SJCRH30 (cell line): ENCODE results near the gene SLC47A1. TPM values are rescaled to one million over a fixed set of nuclear protein-coding genes. Genes with fewer than 3 reads are reported as not detected.
"Not testable (repeated sequence)": the region's sequence is repeated elsewhere in the genome, so short reads cannot be mapped to it uniquely, and the experiment has no call there.

Source experiments
- DNase-seq, 2 experiments: peaks; one replicate each; pipeline ENCODE4 v3.0.0-alpha.2; 2015 to 2020
- H3K27ac ChIP-seq: fragments of 250-450 bp; sonication (Bioruptor Pico); 2 replicates; pipeline ENCODE4 v1.5.1; 2020; ENCODE audit warnings: mild to moderate bottlenecking, moderate library complexity
- H3K27me3 ChIP-seq: fragments of 250-450 bp; sonication (Bioruptor Pico); 2 replicates; pipeline ENCODE4 v1.5.1; 2020; ENCODE audit warnings: mild to moderate bottlenecking, moderate library complexity
- H3K36me3 ChIP-seq: fragments of 250-450 bp; sonication (Bioruptor Pico); 2 replicates; pipeline ENCODE4 v1.5.1; 2020; ENCODE audit warnings: mild to moderate bottlenecking, moderate library complexity
- H3K4me1 ChIP-seq: fragments of 250-450 bp; sonication (Bioruptor Pico); 2 replicates; pipeline ENCODE4 v1.5.1; 2020; ENCODE audit warnings: mild to moderate bottlenecking, moderate library complexity
- H3K4me3 ChIP-seq: fragments of 250-450 bp; sonication (Bioruptor Pico); 2 replicates; pipeline ENCODE4 v1.5.1; 2020; ENCODE audit warnings: mild to moderate bottlenecking, moderate library complexity
- H3K9me3 ChIP-seq: fragments of 250-450 bp; sonication (Bioruptor Pico); replicated peaks from 2 replicates; pipeline ENCODE4 v1.5.1; 2020; ENCODE audit warnings: mild to moderate bottlenecking, moderate library complexity
- total RNA-seq: library from RNA; depleted of rRNA; stranded (reverse); fragments of >200 nt; shearing (Covaris generic); gene quantifications from 2 replicates; pipeline ENCODE4 v1.2.3, GENCODE V29; 2014; rRNA removed

SLC47A1 gene, protein sequence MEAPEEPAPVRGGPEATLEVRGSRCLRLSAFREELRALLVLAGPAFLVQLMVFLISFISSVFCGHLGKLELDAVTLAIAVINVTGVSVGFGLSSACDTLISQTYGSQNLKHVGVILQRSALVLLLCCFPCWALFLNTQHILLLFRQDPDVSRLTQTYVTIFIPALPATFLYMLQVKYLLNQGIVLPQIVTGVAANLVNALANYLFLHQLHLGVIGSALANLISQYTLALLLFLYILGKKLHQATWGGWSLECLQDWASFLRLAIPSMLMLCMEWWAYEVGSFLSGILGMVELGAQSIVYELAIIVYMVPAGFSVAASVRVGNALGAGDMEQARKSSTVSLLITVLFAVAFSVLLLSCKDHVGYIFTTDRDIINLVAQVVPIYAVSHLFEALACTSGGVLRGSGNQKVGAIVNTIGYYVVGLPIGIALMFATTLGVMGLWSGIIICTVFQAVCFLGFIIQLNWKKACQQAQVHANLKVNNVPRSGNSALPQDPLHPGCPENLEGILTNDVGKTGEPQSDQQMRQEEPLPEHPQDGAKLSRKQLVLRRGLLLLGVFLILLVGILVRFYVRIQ
- total RNA-seq, result not detected in 2 replicates

GRCh38 chr17:19533718-19534561 lies at the start of gene SLC47A1:
SLC47A1 (plus strand) TSS chr17:19533854; CDS start chr17:19533940, 86 bp downstream.
- Histone ChIP-seq H3K27me3 (peaks cover 29% of the 10 kb centered on the region), H3K4me3 (no peak within 1 kb of the TSS), H3K9me3 (no peaks in the 10 kb centered on the region), H3K36me3 (no peaks in the 10 kb centered on the region), H3K4me1 (no peaks in the 10 kb centered on the region), H3K27ac (no peak within 1 kb of the TSS)
- DNase-seq, result no peak

- Histone ChIP-seq H3K4me1 (peaks cover 29% of the 10 kb centered on the region), H3K27me3 (no peaks in the 10 kb centered on the region), H3K36me3 (no peaks in the 10 kb centered on the region), H3K27ac (no peak overlapping the region), H3K4me3 (no peak overlapping the region), H3K9me3 (no peaks in the 10 kb centered on the region)
- DNase-seq, result no peak
These were observed 47.8 kb upstream of the SLC47A1 start for GRCh38 chr17:19485800-19486340.

- H3K36me3 ChIP-seq, result no peaks in the 10 kb centered on the region
- no peak overlapping the region for H3K4me3 ChIP-seq
- H3K9me3 ChIP-seq, result no peaks in the 10 kb centered on the region
- no peaks in the 10 kb centered on the region for H3K27me3 ChIP-seq
- peaks cover 29% of the 10 kb centered on the region for H3K4me1 ChIP-seq
- H3K27ac ChIP-seq, result no peak overlapping the region
- DNase-seq, result no peak
These were observed 47.2 kb upstream of the SLC47A1 start for GRCh38 chr17:19486351-19487023.

- H3K27me3 ChIP-seq, result no peaks in the 10 kb centered on the region
- H3K4me1 ChIP-seq, result peaks cover 29% of the 10 kb centered on the region
- no peak overlapping the region for H3K4me3 ChIP-seq
- no peaks in the 10 kb centered on the region for H3K36me3 ChIP-seq
- no peak overlapping the region for H3K27ac ChIP-seq
- H3K9me3 ChIP-seq, result no peaks in the 10 kb centered on the region
- peak; percentile 54 to 82 for DNase-seq
These were observed 46.5 kb upstream of the SLC47A1 start for GRCh38 chr17:19487024-19487600.

- Histone ChIP-seq H3K9me3 (no peaks in the 10 kb centered on the region), H3K27ac (no peak overlapping the region), H3K27me3 (0 out of 2 replicates have a peak, but pooled peaks cover 3% of the 10 kb centered on the region), H3K4me1 (peaks cover 20% of the 10 kb centered on the region), H3K4me3 (no peak overlapping the region), H3K36me3 (no peaks in the 10 kb centered on the region)
- DNase-seq, result no peak
These were observed 41.5 kb upstream of the SLC47A1 start for GRCh38 chr17:19492141-19492540.

GRCh38 chr17:19494961-19495806 lies 38.5 kb upstream of the SLC47A1 start:
- H3K9me3 ChIP-seq, result no peaks in the 10 kb centered on the region
- DNase-seq, result no peak
- no peaks in the 10 kb centered on the region for H3K36me3 ChIP-seq
- H3K27me3 ChIP-seq, result peaks cover 9% of the 10 kb centered on the region; the same call in 1 of the 2 replicates
- H3K4me1 ChIP-seq, result no peaks in the 10 kb centered on the region
- H3K4me3 ChIP-seq, result no peak overlapping the region
- no peak overlapping the region for H3K27ac ChIP-seq

DNA sequence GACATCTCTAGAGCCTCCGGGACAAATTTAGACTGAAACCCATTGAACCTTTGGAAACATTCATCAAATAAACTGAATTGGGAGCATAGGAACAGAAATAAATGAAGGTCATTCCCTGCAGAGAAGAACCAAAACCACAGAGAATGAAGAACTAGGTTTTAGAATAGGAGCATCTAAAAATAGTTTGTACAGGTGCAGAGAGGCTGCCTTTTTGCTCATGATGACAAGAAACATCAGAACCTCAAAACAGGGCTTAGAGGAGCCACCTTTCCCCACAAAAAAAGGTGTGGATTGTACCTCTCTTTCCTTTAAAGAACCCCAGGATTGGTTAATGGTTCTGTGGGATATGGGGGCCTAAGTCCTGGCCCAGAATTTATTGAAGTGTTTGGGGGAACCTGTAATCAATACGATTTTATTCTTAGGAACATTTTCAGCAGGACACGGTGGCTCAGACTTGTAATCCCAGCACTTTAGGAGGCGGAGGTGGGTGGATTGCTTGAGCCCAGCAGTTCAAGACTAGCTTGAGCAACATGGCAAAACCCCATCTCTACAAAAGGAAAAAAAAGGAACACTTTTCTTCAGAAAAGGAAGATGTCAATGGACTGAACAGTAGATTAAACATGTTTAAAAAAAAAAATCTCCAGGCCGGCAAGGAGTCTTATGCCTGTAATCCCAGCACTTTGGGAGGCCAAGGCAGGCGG lies 37.7 kb upstream of the SLC47A1 start:
- Histone ChIP-seq H3K4me3 (no peak overlapping the region), H3K9me3 (no peaks in the 10 kb centered on the region), H3K27me3 (peaks cover 10% of the 10 kb centered on the region; the same call in 1 of the 2 replicates), H3K4me1 (no peaks in the 10 kb centered on the region), H3K36me3 (no peaks in the 10 kb centered on the region), H3K27ac (no peak overlapping the region)
- DNase-seq, result no peak

DNA sequence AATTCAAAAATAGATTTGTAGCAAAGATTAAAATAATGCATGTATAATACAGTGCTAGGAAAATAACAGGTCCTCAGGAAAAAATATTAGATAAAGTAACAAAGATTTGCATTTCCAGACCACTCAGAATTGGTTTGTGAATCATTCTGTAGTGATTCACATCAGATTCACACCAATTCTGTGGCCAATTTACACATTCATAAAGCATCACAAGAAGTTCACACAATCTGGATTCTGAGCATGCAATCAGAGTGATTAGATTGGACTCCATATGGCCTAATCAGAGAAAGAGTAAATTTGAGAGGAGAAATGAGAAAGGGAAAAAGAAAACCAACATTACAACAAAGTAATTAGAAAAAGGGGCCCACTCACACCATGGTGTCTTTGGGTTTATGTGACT lies 36.0 kb upstream of the SLC47A1 start:
- H3K9me3 ChIP-seq, result no peaks in the 10 kb centered on the region
- H3K27me3 ChIP-seq, result peaks cover 12% of the 10 kb centered on the region; the same call in 1 of the 2 replicates
- no peak for DNase-seq
- no peaks in the 10 kb centered on the region for H3K4me1 ChIP-seq
- no peak overlapping the region for H3K4me3 ChIP-seq
- H3K27ac ChIP-seq, result no peak overlapping the region
- no peaks in the 10 kb centered on the region for H3K36me3 ChIP-seq

DNA sequence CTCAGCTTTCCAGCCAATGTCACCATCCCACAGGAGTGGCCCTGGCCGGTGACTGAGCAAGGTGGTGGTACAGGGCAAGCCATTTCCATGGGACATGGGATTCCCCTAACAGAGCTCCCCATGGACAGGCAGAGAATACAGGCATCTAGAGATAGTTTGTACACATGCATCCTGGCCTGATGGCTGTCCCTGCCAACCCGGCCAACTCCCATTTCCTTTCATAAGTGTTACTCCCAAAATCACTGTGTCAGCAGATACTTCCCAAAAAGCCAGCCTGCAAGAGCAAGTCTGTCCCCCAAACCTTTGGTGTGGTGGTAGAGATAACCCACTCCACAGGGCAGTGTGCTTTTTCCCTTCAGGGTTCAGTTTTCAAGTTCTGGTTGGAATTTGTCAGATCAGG lies 32.4 kb upstream of the SLC47A1 start:
- H3K36me3 ChIP-seq, result no peaks in the 10 kb centered on the region
- no peaks in the 10 kb centered on the region for H3K9me3 ChIP-seq
- H3K4me1 ChIP-seq, result no peaks in the 10 kb centered on the region
- H3K27me3 ChIP-seq, result peaks cover 9% of the 10 kb centered on the region; the same call in 1 of the 2 replicates
- H3K4me3 ChIP-seq, result no peak overlapping the region
- H3K27ac ChIP-seq, result no peak overlapping the region
- no peak for DNase-seq

DNA sequence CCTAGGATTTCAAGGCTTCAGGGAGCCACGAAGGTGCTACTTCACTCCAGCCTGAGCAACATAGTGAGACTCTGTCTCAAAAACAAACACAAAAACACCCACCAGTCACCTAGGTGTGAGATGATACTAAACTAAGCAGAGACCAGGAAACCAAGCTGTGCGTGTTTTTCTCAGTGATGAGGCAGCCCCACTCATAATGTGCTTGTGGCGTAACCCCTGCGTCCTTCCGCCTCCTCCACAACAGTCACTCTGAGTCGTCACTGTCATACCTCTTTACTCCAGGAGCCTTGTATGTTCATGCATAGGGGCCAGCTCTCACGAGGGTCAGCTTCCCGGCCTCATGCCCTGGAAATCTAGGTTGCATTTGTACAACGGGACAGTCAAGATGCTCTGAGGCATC lies 31.1 kb upstream of the SLC47A1 start:
- Histone ChIP-seq H3K4me1 (no peaks in the 10 kb centered on the region), H3K27me3 (peaks cover 9% of the 10 kb centered on the region; the same call in 1 of the 2 replicates), H3K36me3 (no peaks in the 10 kb centered on the region), H3K9me3 (no peaks in the 10 kb centered on the region), H3K27ac (no peak overlapping the region), H3K4me3 (no peak overlapping the region)
- DNase-seq, result no peak

DNA sequence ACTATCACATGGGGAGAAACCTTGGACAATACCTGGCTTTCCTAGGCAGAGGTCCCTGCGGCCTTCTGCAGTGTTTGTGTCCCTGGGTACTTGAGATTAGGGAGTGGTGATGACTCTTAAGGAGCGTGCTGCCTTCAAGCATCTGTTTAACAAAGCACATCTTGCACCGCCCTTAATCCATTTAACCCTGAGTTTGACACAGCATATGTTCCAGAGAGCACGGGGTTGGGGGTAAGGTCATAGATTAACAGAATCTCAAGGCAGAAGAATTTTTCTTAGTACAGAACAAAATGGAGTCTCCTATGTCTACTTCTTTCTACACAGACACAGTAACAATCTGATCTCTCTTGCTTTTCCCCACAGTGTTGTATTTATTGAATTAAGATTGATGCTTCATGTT lies 28.1 kb upstream of the SLC47A1 start:
- H3K27me3 ChIP-seq, DNase-seq: not testable (repeated sequence)

DNA sequence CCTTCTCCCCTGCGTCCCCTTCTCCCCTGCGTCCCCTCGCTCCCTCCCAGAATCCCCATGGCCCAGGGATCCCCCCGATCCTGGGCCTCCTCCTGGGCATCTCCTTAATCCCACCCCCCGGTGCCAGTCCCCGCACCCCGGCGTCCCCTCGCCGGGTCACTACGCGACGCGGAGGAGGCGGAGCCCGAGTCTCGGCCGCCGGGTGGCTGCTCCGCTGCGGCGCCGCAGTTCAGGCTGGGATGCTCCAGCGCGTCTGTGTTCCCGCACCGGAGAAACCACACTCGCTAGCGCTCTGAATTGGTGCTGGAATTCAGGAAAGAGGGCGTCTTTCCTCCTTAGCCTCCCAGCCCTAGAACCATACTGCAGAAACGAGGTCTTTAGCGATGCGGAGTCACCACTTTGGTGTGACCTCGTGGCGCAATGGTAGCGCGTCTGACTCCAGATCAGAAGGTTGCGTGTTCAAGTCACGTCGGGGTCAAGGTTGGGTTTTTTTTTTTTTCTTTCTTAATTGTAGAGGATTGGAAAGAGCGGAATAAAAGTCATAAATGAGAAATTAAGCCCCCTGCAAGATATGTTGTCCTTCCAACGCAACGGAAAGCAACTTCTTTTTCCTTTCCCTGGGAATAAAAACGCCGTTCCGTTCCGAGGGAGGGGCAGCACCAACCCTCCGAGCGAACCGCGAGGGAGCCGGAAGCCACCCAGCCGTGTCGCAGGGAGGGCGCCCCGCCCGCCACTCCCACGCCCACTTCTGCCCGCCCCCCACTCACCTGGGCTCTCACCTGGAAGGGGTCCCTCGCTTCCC lies 25.7 kb upstream of the SLC47A1 start:
- peak overlapping the region; percentile 8; the same call in 1 of the 2 replicates for H3K27ac ChIP-seq
- DNase-seq, result peak; percentile 97 to 100
- no peaks in the 10 kb centered on the region for H3K36me3 ChIP-seq
- no peaks in the 10 kb centered on the region for H3K27me3 ChIP-seq
- H3K9me3 ChIP-seq, result no peaks in the 10 kb centered on the region
- peak overlapping the region; percentile 84 for H3K4me3 ChIP-seq
- no peaks in the 10 kb centered on the region; the same call in 1 of the 2 replicates for H3K4me1 ChIP-seq

More for the DNA sequence above, 28.1 kb upstream of the SLC47A1 start:
- not testable (repeated sequence) for H3K9me3 ChIP-seq, H3K4me1 ChIP-seq, H3K27ac ChIP-seq, H3K4me3 ChIP-seq, H3K36me3 ChIP-seq
